CD4-positive, alpha-beta T cell treated with Interleukin-21 for 1 hour (primary cell): ENCODE measurements around the gene ID2.

Experiments
- DNase-seq: peaks from one replicate; pipeline ENCODE4 v3.0.0-alpha.2; 2020

The ID2 gene

DNA sequence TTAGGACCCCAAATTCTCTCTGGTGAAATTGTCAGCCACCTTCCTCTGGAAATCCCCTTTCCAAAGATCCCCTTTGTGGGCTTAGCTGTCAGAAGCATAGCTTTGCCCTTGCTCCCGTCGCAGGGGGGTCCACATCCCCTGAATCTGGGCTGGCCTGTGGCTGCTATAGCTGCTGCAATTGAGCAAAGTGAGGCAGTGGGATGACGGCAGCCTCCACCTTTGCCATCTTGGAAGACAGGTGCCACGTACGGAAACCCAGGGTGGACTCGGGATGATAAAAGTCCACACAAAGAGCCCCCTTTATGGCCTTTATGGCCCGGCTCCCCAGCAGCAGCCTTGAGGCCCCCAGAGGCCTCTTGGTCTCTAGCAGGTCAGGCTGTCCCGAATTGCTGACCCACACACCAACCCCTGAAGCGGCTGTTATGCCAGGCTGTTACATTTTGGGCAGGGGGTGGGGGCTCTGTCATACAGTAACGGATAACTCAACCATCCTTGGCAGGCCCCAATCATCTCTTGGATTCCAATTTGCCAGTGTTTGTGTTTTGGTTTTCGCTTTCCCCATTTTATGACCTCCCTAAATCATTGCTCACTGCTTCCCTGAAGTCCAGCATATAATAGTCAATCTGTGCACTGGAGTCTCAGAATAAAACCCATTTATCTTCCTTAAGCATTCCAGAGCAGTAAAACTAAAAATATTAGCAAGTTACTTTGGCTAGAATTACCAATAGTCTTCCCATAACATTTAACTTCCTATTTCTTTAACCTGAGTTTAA lies 33.2 kb upstream of the ID2 start:
- no peak for DNase-seq

DNA sequence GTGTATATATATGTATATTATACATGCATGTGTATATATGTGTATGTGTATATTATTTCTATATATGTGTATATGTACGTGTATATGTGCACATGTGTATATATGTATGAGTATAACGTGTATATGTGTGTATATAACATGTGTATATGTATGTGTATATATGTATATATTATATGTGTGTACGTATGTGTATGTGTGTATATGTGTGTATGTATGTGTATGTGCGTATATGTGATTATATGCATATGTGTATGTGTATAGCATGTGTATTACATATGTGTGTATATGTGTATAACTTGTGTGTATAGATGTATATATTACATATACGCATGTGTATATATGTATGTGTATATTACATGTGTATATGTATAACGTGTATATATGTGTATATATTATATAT lies 32.1 kb upstream of the ID2 start:
- DNase-seq: no peak

DNA sequence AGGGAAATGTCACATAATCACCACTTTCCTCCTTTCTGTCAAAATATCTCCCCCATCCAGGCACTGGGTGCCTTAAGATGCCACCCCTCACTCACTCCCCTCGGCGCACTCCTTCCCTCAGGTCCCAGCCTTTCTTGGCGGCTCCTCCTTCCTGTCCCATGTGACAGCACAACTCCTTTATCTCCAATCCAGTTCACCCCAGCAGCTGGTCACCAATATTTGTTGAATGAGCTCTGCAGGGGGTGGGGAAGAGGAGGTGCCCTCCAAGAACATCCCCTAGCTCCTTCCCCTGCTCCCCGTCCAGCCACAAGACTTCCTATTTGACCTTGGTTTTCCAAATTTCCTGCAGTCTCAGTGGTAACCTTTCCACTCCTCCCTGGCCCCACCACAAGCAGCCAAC lies 31.6 kb upstream of the ID2 start:
- DNase-seq: no peak

DNA sequence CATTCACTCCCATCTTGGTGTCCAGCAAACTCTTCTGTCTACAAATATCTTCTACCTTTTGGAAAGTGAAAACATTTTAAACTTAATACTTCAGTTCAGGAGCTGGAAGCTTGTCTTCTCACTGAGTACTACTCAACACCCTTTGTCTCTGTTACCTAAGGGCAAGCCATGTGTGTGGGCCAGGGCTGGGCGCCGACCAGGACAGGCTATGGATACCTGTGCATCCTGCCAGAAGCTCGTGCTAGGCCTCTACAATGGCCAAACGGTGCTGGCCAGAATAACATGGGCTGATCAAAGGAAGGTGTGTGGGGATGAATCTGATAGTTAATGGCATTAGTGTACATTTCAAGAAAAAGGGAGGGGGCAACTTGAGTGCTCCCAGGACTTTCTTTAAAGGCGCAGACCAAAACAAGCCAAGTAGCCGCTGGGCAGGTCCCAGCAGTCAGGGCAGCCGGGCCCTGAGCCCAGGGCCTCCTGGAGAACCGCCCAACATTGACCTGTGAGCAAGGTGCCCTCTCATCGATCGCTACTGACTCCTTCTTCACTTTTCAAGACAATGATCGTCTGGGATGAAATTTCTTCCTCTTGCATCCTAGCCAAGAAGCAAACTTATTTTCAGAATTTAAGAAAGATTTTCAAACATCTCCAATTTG lies 29.0 kb upstream of the ID2 start:
- DNase-seq: no peak

DNA sequence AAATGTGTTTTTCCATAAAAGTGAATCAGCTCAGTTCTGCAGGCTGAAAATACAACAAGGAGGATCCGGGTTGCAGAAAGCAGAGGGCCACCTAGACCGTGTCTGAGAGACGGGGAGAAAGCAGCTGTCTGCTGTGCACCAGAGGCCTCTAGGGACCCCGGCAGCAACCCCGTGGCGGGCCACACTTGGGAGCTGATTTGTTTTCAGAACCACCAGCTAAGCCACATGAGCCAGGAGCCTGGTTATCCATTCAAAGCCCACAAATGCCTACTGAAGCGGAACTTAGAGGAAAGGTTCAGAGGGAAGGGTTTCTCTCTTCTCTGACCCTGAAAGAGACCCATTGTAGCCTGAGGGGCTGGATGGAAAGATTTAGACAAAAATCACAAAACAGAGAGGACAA lies 28.4 kb upstream of the ID2 start:
- no peak for DNase-seq

DNA sequence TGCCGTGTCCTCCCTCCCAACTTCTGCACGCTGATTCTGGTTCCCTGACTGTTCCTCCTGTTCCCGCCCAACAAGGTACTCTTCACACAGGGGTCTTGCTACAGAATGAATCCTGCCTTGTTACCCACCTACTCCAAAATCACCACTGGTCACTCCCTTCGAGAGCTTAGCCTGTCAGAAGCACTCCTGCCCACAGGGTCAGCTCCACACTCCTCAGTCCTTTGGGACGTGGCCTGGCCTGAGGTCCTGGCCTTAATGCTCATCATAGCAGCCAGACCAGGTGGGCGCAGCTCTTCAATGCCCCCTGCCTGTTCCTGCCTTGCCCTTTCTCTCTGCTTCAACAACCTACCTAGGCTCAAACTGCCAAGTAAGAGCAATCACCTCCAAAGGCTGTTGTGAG lies 27.8 kb upstream of the ID2 start:
- DNase-seq: no peak

DNA sequence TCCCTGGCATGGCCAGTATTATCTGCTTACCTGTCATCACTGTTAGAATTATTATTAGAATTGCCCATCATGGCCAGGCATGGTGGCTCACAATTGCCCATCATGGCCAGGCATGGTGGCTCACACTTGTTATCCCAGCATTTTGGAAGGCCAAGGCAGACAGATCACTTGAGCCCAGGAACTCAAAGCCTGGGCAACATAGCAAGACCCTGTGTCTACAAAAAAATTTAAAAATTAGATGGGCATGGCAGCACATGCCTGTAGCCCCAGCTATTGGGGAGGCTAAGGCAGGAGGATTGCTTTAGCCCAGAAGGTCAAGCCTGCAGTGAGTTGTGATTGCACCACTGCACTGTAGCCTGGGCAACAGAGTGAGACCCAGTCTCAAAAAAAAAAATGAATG lies 27.4 kb upstream of the ID2 start:
- no peak for DNase-seq

DNA sequence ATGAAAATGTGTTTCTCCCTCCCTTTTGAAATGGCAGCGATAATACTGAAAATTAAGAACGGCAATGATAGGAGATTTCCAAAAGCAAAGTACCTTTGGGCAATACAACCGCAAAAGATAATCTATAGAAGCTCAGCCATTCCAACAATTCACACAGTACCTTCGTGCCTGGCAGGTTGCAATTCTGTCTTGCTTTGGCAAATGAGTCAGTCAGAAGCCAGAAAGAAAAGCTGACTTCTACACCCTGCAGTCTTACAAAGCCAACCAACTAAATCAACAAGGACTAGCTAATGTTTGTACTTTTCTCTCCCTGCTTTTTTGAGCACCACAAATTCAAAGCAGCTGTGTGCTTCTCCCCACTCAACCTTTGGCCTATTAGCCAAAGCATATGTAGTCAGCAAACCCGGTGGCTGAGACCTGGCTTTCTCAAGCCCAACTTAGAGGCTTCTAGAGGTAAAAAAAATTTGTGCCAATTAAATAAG lies 25.7 kb upstream of the ID2 start:
- no peak for DNase-seq

DNA sequence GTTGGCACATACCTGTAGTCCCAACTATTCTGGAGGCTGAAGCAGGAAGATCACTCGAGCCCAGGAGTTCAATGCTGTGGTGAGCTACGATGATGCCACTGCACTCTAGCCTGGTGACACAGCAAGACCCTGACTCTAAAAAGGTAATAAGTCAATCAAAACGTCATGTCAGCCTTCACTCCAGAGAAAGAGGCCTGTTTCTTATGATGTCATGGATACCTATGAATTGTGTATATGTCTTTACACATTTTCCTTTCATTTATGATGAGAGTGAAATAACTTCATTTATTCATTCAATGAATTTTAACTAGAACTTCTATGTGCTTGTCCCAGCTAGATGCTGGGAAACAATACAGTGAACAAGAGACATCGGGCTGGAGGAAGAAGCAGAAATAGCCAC lies 25.0 kb upstream of the ID2 start:
- no peak for DNase-seq

DNA sequence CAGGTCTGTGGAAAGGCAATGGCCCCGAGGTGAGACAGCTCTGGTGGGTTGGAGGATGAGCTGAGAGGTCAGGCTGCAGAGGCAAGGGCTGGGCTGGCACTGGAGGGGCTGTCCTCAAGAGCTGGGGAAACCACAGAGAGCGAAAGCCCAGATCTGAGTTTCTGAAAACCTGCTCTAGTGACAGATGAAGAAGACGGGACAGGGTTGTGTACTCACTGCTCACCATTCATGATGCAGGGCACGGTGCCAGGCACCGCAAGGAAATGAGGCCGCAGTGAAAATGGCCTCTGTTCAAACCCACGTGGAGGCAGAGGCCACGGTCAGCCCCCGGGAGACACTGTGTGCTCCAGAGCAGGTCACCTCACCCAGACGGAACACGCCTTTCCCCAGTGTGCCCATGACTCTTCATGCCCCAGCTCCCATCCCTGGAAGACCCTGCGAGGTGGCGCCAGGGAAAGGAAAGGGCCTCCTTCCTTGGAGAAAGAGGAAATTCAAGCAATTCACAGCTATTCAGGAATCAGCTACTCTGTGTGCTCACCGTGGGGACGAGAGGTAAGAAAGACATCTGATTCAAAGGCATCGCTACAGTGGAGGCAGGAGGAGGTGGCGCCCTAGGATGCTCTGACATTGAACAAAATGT lies 24.3 kb upstream of the ID2 start:
- DNase-seq: no peak

DNA sequence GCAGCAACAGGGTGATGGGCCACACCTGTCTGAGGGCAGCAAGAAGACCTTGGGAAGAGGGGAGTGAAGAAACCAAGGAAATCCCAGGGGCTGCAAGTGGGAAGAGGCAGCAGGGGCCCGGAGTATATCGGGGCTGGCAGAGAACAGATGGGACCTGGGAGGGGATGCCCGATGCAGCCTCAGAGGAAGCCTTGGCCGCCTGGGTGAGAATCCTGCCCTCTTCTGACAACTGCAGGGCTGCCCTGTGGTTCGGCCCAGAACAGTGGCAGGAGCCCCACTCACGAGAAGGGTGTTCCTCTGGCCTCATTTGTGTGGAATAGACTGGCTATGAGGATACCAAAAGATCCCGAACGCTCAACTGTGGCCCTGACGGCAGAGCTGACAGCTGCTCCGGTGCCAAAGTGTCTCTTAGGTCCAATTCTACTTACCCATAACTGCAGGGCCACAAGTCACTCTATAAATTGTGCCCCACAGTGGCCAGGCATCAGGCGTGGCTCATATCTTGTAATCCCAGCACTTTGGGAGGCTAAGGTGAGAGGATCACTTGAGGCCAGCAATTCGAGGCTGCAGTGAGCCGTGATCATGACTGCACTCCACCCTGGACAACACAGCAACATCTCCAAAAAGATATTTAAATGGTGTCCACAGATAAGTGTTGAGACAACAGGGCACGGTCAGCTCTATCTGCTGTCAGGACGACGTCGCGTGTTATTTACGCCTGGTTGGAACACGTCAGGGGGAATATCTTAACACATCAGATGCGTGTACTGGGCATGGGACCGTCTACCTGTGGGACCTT lies 23.6 kb upstream of the ID2 start:
- no peak for DNase-seq

DNA sequence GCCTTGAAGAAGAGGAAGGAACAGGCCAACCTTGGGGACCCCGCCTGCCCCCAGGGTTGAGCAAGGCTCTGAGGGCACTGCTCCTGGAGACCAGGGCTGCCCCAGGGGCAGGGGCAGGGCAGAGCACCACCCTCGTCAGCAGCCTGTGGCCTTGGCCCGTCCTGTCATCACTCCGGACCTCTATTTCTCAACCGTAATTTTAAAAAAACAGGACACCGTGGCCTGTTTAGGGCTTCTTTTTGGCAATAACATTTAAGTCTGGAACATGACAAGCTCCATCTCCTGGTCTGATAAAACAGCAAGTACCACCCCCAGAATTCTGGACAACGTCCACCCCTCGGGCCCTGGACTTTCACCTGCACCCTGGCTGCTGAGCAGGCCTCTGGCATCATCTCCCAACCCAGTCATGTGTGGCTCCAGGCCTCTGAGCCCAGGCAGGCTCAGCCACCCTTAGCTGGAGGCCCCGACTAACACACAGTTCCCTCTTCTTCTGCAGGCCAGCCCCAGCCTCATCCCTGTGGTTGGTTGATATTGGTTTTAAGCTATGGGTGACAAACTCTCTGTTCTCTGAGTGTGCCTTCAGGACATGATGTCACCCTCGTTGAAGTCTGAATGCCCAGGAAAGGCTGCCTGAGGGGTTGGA lies 22.6 kb upstream of the ID2 start:
- DNase-seq: no peak

DNA sequence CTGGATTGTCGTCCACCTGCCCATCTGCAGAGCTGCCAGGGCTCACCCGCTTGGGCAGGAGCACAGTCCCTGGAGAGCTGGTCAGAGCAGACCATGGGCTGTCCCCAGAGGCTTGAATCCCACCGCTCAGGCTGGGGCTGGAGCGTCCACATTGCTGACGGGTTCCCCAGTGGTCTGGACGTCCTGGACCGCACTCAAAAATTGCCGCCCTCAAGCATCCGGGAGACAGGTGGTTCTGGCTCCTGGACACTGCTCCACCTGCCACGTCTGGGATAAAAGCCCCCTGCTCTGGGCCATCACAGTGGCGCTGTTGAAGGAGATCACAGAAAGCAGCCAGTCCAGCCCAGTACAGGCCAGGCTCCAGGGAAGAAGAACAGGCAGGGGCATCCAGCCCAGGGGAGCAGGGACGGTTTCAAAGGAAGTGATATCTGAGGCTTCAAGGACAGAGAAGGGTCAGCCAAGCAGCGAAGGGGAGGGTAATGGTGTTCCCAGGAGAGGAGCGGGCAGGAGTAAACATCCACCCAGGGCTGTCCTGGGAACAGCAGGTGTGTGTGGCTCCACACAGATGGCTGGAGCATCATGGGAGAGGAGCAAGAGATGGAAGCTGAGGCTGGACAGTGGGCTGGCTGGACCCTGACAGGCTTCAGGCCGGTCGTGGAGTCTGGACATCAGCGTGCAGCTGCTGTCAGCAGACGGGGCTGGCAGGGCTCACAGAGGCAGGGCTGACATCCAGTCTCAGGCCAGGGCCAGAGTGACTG lies 21.9 kb upstream of the ID2 start:
- DNase-seq: no peak

DNA sequence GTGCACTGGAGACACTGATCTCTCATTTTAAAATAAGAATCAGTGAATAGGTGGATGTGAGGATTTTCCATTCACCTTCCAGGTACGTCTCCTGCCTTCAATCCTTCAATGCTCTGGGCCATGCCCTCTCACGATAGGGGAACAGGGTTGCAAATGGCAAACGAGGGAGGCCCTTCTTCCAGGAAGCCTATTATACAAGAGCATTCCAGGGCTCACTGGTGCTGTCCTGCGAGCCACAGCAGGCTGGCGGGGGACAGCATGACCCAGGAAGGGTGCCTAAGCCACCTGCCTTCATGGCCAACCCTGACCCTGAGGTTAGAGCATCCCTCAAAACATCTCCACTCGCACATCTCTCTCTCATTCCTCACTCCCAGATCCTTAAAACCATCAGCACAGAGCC lies 20.6 kb upstream of the ID2 start:
- DNase-seq: no peak

DNA sequence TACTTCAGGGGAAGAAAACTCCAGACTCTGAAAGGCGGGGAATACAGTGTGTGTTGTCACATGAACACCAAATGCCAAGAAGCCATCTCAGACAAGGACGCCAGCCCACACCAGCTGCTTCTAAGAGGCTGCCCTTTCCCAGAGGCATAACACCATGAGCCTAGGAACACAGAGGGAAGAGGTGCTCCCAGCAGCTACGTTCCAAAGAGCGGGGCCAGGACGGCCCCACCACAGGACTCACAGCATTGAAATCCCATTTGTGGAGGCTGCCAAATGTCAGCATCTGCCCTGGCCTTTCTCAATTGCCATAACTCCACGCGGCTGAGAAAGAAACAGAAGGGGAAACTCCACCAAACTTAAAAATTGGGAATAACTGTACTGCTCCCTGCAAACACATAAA lies 20.1 kb upstream of the ID2 start:
- no peak for DNase-seq

DNA sequence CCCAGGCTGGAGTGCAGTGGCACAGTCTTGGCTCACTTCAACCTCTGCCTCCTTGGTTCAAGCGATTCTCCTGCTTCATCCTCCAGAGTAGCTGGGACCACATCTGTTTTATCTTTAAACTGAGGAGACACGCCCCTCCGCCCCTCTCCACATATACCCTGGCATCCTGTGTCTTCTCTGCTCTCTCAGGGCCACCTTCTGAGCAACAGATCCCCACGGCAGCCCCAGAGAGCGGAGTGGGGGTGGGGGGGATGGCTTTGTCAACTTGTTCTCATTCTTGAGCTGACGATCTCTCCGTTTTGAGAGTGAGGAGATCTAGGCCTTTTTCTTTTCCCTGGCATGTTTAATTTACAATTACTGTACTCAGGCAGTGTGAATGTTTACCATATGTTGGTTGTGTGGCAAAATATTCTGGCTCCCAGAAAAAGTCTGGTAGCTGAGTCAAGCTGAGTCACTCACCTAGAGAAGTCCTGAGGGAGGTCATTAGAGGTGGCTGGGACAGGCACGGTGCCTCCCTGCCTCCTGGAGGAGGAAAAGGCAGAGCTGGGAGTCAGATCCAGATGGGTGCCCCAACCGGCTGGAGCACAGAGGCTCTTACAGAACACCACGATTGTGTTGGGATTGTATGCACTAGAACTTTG lies 19.5 kb upstream of the ID2 start:
- DNase-seq: no peak

DNA sequence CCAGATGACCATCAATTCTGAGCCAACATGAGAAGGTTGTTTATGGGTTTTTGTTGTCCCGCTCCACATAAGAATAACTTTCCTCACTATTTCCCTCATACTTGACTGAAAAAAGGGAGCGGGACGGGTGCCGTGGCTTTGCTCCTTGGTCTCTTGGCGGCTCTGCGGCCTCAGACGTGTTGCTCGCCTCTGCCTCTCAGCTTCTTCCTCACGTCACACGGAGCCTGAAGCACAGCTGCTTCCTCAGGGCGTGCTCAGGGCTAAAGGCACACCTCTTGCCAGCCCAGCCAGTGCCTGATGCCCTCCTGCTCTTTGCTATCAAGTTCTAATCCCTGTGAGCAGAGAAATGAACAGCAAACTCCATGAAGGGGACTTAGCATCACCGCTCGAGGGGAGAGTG lies 17.9 kb upstream of the ID2 start:
- no peak for DNase-seq

DNA sequence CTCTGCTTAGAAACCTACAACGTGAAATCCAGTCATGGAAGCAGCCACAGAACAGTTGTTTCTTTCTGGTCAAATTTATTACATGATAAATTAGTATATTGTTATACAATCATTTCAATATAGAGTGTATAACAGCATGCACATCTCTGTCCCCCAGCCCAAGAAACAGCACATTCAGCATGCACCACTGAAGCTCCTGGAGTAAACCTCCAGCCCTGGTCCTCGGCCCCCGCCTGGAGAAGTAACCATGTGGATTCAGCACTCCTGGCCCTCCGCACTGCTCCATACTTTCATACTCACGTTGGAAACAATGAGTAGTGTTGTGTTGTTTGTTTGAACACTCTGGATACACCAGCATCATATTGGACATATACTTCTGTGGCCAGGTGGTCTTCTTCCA lies 15.3 kb upstream of the ID2 start:
- no peak for DNase-seq

DNA sequence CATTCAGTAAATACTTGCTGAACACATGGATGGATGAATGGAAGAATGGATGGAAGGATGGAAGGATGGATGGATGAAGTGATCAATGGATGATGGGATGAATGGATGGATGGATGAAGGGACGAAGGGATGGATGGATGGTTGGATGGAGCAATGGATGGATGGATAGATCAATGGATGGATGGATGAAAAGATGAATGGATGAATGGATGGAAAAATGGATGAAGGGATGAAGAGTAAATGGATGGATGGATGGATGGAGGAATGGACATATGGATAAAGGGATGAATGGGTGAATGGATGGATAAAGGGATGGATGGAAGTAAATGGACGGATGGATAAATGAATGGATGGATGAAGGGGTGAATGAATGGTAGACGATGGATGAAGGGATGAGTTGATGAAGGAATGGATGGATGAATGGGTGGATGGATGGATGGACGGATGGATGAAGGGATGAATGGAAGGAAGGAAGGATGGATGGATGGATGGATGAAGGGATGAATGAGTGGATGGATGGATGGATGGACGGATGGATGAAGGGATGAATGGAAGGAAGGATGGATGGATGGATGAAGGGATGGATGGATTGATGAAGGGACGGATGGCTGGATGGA lies 13.9 kb upstream of the ID2 start:
- no peak for DNase-seq

DNA sequence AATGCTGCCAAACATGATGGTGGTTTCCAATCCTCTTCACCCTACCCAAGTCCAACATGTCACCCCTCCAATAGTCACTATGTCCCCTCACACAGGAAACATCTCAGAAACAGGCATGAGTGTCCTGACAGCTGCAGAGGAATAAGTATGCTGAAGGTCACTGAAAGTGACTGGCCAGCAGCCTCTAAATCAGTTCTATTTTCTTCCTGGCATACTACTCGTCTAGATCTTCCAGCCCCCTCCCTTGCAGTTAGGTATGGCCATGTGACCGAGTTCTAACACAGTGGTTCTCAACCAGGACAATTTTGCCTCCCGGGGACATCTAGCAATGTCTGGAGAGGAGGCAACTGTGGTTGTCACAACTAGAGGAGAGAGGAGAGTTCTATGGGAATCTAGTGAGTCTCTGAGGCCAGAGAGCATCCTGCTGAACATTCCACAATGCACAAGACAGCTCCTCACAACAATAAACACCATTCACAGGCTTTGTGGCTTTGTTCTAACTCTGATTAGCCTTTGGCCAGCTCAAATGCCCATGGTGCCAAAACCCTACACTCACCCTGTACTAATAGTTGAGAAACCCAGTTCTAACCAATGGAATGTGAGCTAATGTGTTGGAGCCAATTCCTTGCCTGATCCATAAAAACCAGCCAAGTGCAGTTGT lies 12.6 kb upstream of the ID2 start:
- DNase-seq: no peak

DNA sequence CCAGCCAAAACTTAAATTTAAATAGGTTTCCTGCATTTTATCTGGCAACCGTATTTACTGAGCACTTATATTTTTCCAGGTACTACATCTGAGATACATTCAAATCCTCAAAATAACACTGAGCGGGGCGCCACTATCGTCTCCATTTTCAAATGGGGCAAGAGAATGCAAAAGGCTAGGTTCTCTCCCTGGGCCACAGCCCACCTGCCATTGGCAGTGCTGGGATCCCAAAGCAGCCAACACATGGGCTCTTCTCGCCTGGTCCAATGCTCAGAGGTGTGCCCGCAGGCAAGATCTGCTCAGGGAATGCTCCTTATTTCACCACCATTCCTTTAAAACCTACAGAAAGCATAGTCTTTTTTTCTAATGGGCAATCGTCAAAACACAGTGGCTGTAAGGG lies 11.3 kb upstream of the ID2 start:
- DNase-seq: no peak
